KMS-11 (cell line): ENCODE results near the gene ORAI3.

Experiments
- H2AFZ ChIP-seq: fragments of 200-600 bp; sonication (generic); 2 replicates; pipeline ENCODE4 v1.6.1; 2016; ENCODE audit warnings: antibody characterized with exemption, mixed run types, low read depth
- H3K27ac ChIP-seq: fragments of 200-600 bp; sonication (generic); 2 replicates; pipeline ENCODE4 v1.6.1; 2016; ENCODE audit warnings: mild to moderate bottlenecking, mixed run types
- H3K27me3 ChIP-seq: fragments of 200-600 bp; sonication (generic); 2 replicates; pipeline ENCODE4 v1.6.1; 2017; ENCODE audit warnings: mild to moderate bottlenecking, low read depth, mixed run types, moderate library complexity; ENCODE audit not compliant: insufficient read depth
- H3K36me3 ChIP-seq: fragments of 200-600 bp; sonication (generic); 2 replicates; pipeline ENCODE4 v1.6.1; 2017; ENCODE audit warnings: mild to moderate bottlenecking, mixed run types; ENCODE audit not compliant: insufficient read depth
- H3K4me1 ChIP-seq: fragments of 200-600 bp; sonication (generic); 2 replicates; pipeline ENCODE4 v1.6.1; 2016; ENCODE audit warnings: mild to moderate bottlenecking, low read depth, mixed run types; ENCODE audit not compliant: poor library complexity, severe bottlenecking
- H3K4me2 ChIP-seq: fragments of 200-600 bp; sonication (generic); 2 replicates; pipeline ENCODE4 v1.7.0; 2016; ENCODE audit warnings: mild to moderate bottlenecking, mixed run types
- H3K4me3 ChIP-seq: fragments of 200-600 bp; sonication (generic); IDR thresholded peaks from 2 replicates; pipeline ENCODE4 v1.6.1; 2017; ENCODE audit warnings: low read depth, low read length, mixed read lengths; ENCODE audit not compliant: insufficient read depth
- H3K79me2 ChIP-seq: fragments of 200-600 bp; sonication (generic); 2 replicates; pipeline ENCODE4 v1.6.1; 2016; ENCODE audit warnings: low read depth, mixed run types; ENCODE audit not compliant: insufficient read depth
- H3K9ac ChIP-seq: fragments of 200-600 bp; sonication (generic); 2 replicates; pipeline ENCODE4 v1.6.1; 2016; ENCODE audit warnings: mild to moderate bottlenecking, mixed run types
- H4K20me1 ChIP-seq: fragments of 200-600 bp; sonication (generic); 2 replicates; pipeline ENCODE4 v1.6.1; 2016; ENCODE audit warnings: mild to moderate bottlenecking, mixed run types; ENCODE audit not compliant: insufficient read depth
- TF ChIP-seq, protein P1 (sequence below): fragments of 200-600 bp; sonication (generic); conservative IDR thresholded peaks from 2 replicates; pipeline ENCODE4 v1.6.1; 2017; ENCODE audit warnings: low read depth, mild to moderate bottlenecking, antibody characterized with exemption, low read length, moderate library complexity, mixed read lengths

Gene ORAI3

DNA sequence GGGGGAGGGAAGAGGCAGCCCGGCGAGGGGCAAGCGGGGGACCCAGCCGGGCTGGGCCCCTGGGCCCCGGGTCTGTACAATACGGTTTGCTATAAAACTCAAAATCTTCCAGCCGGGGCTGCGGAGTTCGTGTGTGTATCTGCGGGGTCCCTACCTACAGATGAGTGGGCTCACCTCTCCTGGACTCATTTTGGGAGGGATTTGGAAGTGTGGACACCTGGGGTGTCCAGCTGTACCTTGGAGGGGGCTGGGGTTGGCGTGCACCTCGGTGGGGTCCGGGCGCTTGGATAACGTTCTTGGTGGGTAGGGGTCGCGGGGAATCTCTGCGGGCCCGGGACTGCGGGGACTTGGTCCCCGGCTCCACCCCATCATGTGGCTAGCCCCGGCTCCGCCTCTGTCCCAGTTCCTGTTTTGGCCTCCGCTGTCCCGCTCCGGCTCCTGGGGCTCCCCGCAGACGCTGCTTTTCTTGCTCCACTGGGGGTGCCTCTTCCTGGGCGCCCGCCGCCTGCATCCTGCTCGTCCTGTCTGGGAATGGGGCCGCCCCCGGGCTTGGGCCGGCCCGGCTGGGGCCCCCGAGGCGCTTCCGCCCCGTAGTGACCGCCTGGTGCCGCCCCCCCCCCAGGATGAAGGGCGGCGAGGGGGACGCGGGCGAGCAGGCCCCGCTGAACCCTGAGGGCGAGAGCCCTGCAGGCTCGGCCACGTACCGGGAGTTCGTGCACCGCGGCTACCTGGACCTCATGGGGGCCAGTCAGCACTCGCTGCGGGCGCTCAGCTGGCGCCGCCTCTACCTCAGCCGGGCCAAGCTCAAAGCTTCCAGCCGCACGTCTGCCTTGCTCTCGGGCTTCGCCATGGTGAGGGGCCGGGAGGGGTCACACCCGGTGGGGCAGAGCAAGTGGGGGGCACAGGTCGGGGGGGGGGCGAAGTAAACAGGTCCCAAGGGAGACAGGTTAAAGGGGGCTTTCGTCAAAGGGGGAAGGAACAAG, at the start of gene ORAI3:
Gene ORAI3, plus strand, starts transcription at position 402 of the 983 bp plus-strand sequence. Its CDS starts 222 bp downstream, at position 624.
- Histone ChIP-seq H3K27ac (peak within 1 kb of the TSS; percentile 39), H4K20me1 (no peaks in the 10 kb centered on the region), H3K4me3 (no peak within 1 kb of the TSS), H3K36me3 (no peaks in the 10 kb centered on the region), H3K4me1 (peaks cover 26% of the 10 kb centered on the region), H3K9ac (peak within 1 kb of the TSS; percentile 77), H3K79me2 (no peaks in the 10 kb centered on the region; the same call in 1 of the 2 replicates), H3K27me3 (no peaks in the 10 kb centered on the region), H2AFZ (peak within 1 kb of the TSS; percentile 83), H3K4me2 (peak within 1 kb of the TSS; percentile 92)
- TF ChIP-seq, protein P1, sequence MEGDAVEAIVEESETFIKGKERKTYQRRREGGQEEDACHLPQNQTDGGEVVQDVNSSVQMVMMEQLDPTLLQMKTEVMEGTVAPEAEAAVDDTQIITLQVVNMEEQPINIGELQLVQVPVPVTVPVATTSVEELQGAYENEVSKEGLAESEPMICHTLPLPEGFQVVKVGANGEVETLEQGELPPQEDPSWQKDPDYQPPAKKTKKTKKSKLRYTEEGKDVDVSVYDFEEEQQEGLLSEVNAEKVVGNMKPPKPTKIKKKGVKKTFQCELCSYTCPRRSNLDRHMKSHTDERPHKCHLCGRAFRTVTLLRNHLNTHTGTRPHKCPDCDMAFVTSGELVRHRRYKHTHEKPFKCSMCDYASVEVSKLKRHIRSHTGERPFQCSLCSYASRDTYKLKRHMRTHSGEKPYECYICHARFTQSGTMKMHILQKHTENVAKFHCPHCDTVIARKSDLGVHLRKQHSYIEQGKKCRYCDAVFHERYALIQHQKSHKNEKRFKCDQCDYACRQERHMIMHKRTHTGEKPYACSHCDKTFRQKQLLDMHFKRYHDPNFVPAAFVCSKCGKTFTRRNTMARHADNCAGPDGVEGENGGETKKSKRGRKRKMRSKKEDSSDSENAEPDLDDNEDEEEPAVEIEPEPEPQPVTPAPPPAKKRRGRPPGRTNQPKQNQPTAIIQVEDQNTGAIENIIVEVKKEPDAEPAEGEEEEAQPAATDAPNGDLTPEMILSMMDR = no peak

DNA sequence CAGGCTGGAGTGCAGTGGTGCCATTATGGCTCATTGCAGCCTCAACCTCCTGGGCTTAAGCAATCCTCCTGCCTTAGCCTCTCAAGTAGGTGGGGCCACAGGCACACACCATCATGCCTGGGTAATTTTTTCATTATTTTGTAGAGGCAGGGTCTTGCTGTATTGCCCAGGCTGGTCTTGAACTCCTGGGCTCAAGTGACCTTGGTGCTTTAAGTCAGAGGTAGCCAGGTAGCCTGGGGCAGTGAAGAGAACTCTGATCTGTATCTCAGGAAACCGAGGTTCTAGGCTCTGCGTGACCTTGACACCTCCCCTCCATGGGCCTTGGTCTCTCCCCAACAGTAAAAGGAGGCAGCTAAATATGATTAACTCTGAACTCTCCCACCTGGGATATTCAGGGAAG, 49.1 kb upstream of the ORAI3 start:
- H3K27ac ChIP-seq = no peak overlapping the region
- H4K20me1 ChIP-seq = no peaks in the 10 kb centered on the region
- H3K4me1 ChIP-seq = peaks cover 24% of the 10 kb centered on the region
- no peak overlapping the region for H3K4me2 ChIP-seq
- no peaks in the 10 kb centered on the region for H3K36me3 ChIP-seq
- H3K4me3 ChIP-seq = no peak overlapping the region
- TF ChIP-seq, protein P1 = no peak
- no peak overlapping the region for H2AFZ ChIP-seq
- H3K79me2 ChIP-seq = no peaks in the 10 kb centered on the region
- H3K9ac ChIP-seq = no peak overlapping the region
- H3K27me3 ChIP-seq = no peaks in the 10 kb centered on the region

DNA sequence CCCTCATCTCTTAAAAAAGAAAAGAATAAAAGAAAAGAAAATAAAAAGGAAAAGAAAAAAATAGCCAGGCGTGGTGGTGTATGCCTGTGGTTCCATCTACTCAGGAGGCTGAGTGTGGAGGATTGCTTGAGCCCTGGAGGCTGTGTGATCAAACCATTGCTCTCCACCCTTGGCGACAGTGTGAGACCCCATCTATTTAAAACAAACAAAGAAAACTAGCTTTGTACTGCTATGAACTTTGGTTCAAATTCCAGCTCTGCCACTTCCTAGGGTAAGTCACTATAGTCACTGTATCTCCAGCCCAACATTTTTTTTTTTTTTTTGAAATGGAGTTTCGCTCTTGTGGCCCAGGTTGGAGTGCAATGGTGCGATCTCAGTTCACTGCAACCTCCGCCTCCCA, 48.3 kb upstream of the ORAI3 start:
- Histone ChIP-seq H3K9ac (no peak overlapping the region), H3K79me2 (no peaks in the 10 kb centered on the region), H3K4me1 (peaks cover 24% of the 10 kb centered on the region), H3K4me3 (no peak overlapping the region), H4K20me1 (no peaks in the 10 kb centered on the region), H3K27ac (no peak overlapping the region), H3K36me3 (no peaks in the 10 kb centered on the region), H2AFZ (no peak overlapping the region), H3K4me2 (no peak overlapping the region), H3K27me3 (no peaks in the 10 kb centered on the region)
- TF ChIP-seq, protein P1 = no peak

DNA sequence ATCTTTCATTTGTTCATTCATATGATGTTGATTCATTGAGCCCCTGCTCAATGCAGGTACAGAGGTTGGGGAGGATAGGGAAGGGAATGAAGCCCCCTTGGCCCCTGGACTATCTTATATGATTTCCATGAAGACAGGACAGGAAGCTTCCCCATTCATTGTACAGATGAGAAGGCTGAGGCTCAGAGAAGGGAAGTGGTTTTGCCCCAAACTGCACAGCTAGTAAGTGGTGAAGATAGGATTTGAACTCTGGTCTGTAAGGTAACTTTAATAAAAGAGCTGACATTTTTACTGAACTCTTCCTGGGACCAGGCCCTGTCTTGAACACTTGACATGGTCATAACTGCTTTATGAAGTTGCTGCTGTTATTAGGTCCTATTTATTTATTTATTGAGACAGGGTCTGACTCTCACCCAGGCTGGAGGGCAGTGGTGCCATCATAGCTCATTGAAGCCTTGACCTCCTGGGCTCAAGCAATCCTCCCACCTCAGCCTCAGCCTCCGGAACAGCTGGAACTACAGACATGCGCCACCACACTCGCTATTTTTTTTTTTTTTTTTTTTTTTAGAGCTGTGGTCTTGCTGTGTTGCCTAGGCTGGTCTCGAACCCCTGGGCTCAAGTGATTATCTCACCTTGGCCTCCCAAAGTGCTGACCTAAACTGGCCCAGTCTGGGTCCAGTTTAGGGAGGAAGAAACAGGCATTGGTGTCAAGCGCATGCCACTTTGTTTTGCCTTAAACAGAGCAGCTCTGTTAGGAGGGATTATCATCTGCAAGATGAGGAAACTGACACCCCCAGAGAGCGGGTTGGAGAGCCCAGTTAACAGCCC, 47.5 kb upstream of the ORAI3 start:
- peak overlapping the region; percentile 98 for H2AFZ ChIP-seq
- H4K20me1 ChIP-seq = no peaks in the 10 kb centered on the region
- peaks cover 24% of the 10 kb centered on the region for H3K4me1 ChIP-seq
- TF ChIP-seq, protein P1 = 0 out of 2 replicates have a peak, but pooled peaks have one; percentile 2
- peak overlapping the region; percentile 38; the same call in 1 of the 2 replicates for H3K9ac ChIP-seq
- H3K4me3 ChIP-seq = no peak overlapping the region
- peak overlapping the region; percentile 76; the same call in 1 of the 2 replicates for H3K4me2 ChIP-seq
- H3K27me3 ChIP-seq = no peaks in the 10 kb centered on the region
- no peaks in the 10 kb centered on the region for H3K79me2 ChIP-seq
- H3K36me3 ChIP-seq = no peaks in the 10 kb centered on the region
- H3K27ac ChIP-seq = no peak overlapping the region
